MM.1S (cell line): ENCODE results near the gene AUTS2.
"Not testable (repeated sequence)": the region's sequence is repeated elsewhere in the genome, so short reads cannot be mapped to it uniquely, and the experiment has no call there.

Source experiments
- EZH2phosphoT487 ChIP-seq: fragments of 300-600 bp; sonication (generic); IDR thresholded peaks from 2 replicates; pipeline ENCODE4 v1.6.1; 2018; ENCODE audit warnings: antibody characterized with exemption, low read length
- TF ChIP-seq, protein P1 (sequence below): fragments of 300-600 bp; sonication (generic); IDR thresholded peaks from 2 replicates; pipeline ENCODE4 v1.5.1; 2016; ENCODE audit warnings: antibody characterized with exemption, low read length, mixed read lengths

GRCh38 chr7:70594885-70595284, 996.6 kb downstream of the AUTS2 start:
- TF ChIP-seq, protein P1, sequence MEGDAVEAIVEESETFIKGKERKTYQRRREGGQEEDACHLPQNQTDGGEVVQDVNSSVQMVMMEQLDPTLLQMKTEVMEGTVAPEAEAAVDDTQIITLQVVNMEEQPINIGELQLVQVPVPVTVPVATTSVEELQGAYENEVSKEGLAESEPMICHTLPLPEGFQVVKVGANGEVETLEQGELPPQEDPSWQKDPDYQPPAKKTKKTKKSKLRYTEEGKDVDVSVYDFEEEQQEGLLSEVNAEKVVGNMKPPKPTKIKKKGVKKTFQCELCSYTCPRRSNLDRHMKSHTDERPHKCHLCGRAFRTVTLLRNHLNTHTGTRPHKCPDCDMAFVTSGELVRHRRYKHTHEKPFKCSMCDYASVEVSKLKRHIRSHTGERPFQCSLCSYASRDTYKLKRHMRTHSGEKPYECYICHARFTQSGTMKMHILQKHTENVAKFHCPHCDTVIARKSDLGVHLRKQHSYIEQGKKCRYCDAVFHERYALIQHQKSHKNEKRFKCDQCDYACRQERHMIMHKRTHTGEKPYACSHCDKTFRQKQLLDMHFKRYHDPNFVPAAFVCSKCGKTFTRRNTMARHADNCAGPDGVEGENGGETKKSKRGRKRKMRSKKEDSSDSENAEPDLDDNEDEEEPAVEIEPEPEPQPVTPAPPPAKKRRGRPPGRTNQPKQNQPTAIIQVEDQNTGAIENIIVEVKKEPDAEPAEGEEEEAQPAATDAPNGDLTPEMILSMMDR, result not testable (repeated sequence)
- TF ChIP-seq EZH2phosphoT487, result not testable (repeated sequence)
